Measurements from ENCODE around the gene DGAT2.

DGAT2 gene

DNA sequence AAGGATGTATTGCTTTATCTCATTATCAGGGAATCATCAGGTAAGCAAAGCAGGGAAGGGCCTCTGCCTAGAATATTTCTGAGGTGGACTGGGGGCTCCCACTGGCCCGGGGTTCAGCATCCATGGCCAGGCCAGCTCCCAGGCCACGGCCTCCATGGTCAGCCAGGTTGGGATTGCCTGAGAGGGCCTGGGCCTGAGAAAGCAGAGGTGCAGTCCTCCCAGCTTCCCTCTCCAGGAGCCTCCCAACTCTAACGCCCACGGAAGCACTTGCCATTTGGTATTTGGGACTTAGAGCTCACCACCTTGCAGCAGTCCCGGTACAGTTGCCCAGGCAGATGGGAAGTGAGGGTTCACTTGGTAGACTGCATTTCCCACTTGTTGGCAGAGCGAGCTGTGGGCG, 12.7 kb downstream of the DGAT2 start:
- no peak for DNase-seq

DNA sequence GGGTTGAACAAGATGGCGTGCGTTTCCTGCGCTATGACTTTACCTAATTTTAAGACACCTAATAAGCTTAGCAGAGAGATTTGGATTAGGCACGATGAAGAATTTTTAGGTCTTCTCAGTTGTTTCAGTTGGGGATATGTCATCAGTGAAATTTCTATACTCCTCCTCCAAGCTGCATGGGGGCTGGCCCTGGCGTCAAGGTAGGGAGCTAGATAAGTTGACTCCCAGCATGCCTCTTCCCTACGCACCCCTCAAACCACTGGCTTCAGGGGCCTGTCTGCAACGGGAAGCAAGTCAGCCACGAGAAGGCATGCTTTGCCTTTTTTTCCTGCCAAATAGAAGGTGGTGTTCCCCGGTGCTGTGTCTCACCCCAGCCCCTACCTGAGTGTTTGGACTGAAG, 13.3 kb downstream of the DGAT2 start:
- DNase-seq, result no peak

DNA sequence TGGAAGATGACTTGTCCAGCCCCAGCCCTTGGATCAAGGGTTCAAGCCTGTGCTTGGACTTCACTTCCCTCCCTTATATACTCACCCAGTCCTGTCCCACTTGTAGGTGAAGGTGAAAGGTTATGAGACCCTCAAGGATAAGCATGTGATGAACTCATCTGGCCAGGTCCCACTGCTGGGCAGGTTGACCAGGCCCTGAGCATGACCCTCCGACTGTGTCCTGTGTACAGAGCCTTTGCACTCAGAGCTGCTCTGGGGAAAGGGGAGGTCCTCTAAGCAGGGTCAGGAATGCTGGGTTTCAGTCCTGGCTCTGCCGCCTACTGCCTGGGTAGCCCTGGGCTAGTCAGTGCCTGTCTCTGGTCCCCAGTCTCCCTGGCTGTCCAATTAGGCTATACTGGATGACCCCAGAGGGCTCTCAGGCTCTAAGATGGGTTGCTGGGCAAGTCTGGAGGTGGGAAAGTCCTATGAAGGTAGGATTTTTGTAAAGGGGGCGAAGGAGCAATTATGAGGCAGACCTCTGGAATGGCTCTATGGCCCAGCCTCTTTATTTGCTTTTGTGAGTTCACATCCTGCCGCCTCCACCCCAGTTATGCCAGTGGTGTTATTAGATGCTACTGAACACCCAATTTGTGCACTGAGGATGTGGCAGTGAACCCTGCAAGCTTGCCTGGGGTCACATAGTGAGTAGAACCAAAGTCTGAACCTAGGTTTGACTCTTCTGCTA, 14.1 kb downstream of the DGAT2 start:
- DNase-seq, result no peak

DNA sequence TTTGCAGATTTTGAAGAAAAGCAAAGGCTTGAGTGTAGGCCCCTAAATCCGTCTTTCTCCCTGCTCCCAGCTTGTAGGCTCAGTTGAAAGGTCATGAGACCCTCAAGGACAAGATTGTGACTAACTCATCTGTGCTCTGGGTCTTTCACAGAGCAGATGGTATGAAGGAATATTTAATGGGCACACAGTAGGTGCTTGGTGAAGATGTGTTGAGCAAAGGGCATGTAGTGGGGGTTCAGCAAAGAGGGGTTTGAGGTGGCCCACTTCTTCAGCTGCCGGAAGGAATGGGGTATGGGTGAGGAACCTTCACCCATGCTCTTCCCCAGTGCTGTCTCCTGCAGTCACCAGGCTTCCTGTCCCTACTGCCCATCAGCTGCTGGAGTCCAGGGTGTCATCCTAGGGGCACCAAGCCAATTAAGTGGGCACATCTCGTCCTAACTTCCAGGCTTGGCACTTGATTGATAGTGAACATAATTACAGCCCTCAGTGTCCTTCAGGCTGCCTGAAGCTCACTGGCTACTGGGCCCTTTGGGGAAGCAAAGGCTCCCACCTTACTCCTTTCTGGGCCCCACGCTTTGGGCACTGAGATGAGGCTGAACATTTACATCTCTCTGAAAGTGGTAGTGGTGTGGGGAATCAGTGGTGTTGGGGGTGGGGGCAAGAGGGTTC, 15.0 kb downstream of the DGAT2 start:
- DNase-seq, result no peak

DNA sequence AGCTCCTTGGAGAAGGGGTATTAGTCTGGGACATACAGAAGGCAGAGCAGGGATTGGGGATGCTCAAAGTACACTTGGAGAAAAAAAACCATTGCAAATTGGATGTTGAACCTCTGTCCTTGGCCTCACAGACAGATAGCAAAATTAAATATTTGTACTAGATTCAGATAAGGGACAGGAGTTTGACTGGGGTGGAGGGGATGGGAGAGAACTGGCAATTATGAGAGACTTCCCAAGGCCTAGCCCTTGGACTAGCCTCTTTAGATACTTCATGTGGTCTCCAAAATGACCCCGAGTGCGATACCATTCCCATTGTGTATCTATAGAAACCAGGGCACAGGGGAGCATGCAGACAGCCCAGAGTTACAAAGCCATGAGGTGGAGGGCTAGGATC, 15.5 kb downstream of the DGAT2 start:
- no peak for DNase-seq

DNA sequence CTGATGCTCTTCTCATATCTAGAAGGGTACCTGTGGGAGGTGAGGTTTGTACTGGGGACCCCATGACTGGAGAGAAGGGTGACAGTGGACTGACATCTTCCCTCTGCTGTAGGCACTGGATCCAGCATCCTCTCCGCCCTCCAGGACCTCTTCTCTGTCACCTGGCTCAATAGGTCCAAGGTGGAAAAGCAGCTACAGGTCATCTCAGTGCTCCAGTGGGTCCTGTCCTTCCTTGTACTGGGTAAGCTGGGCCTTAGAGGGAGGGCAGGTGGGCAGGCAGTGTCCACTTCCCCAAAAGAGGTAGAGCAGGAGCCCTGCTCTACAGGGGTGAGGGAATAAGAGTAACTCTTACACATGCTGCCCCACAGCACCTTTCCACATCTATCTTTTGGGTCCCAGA, 15.9 kb downstream of the DGAT2 start:
- DNase-seq, result no peak

DNA sequence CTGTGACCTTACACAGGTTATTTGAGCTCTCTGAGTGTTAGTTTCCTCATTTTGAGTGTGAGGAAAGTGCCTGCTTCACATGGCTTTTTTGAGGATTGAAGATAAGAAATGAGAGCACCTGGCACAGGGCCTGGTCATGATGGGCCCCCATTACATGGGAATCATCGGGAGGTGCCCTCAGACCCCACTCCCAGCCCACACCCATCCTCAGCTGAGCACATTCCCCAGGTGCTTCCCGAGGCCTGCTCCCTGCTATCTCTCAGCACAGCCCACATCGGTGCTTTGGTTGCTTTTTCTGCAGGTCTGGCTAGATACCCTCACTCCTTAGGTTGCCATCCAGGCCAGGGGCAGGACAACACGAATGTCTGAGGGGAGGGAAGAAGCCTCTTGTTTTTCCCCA, 16.6 kb downstream of the DGAT2 start:
- DNase-seq, result no peak

DNA sequence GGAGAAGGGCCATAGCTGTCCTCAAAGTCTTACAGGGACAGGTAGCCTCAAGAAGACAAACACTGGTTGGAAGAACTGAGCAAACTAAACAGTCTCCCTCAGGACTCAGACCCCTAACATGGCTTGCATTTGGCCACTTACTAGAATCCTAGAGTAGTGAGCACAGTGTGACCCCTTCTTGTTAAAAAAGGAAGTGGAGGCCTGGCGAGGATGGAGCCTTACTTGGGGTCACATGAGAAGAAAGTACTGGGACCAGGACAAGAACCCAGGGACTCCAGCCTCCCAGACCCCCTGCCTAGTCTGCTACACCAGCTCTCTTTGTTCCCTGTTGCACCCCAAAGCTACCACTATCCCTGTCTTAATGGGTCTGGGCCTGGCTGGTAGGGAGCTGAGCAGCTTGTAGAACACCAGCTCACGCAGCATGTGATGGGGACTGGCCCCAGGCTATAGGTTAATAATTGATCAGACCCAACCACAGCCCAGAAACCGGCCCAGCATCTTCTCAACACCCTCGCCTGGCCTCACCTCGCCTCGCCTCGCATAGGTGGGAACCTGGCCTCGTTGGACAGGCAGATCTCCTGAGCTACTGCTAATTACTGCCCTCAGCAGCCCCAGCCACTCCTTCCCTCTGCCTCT, 17.6 kb downstream of the DGAT2 start:
- no peak for DNase-seq

DNA sequence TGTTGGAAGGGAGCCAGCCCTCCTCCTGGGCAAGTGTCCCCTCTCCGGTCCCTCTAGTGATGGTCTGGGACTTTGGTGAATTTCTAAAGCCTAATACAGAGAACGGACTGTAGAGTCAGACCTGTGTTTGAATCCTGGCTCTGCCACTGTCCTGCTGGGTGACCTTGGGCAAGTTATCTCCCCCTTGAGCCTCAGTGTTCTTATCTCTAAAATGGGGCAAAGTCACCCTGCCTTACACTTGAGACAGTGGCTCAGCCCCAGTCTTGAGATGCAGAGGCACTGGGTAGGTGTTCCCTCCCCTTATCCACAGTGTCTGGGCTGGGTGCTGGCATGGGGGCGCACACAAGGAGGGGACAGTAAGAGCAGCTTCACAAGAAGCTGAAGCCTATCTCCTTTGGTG, 20.9 kb downstream of the DGAT2 start:
- DNase-seq, result no peak

DNA sequence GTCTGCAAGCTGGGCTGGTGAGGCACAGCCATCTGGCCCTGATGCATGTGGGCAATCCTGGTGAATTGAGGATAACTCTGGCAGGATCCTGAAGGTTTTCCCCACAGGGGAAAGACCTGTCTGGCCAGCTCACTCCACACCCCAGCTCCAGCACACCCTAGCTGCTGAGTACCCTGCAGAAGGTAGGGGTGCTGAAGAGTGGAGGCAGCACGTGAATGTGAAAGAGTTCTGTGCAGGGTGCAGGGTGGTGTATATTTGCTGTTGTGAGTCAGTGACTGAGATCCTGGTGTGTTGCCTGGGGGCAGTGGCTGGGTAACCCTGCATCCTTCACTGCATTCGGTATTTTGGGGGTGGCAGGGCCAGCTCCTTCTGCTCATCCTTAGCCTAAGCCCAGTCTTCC, 22.4 kb downstream of the DGAT2 start:
- DNase-seq, result no peak

DNA sequence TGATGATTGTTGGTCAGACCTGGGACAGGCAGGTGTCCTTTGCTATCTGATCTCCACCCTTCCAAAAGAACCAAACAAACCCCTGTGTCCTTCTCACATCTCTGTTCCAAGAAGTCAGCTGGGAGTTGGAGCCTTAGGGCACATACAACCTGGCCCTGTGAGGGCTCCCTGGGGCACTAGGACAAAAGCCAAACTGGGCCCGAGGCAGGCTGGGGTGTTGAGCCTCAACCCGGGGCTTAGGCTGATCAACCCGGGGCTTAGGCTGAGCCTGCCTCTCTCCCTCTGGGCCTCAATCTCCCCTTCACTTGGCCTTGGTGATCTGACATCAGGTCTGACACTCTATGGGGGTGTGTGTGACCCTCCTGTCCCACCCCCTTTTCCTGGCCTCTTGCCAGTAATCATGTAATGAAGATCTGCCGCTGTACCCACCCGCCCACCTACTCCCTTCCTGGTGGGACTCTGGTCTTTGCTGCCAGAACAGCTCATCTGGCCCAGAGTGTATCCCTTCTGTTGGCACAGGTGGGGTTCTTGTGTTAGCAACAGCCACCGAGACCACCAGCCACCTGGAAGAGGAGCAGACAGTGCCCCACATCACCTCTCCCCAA, 23.7 kb downstream of the DGAT2 start:
- no peak for DNase-seq

DNA sequence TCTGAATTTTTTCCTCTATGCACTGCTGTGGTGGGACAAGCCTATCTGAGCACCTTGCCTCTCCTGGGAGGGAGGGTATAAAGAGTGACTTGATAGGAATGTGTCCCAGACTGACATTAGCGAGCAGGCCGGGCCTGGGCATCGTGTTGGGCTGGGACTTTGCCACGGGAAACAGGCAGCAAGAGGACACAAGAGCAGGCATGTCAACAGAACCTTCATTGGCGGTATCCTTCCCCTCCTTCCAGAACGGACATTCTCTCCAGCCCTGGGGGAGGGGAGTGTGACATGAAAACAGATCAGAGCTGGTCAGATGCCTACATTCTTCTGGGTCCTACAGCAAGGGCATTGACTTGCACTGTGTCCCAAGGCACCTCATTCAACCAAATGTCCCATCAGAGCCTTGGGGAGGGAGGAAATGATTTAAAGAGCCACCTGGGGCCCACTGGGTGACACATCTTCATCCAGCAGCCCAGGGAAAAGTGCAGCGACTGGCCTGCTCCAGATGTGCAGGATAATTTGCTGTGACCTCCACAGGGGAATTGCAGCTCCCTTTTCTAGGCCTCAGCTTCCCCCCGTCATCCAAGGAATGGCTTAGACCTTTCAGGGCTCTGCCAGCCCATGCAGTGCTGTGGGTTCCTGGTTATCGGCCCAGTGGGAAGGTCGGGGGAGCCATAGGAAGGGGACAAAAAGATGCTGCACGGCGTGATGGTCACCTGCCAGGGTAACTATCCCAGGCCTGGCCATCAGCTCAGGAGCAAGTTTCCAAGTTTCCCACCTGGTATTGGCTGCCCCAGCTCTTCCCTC, 24.6 kb downstream of the DGAT2 start:
- DNase-seq, result no peak

DNA sequence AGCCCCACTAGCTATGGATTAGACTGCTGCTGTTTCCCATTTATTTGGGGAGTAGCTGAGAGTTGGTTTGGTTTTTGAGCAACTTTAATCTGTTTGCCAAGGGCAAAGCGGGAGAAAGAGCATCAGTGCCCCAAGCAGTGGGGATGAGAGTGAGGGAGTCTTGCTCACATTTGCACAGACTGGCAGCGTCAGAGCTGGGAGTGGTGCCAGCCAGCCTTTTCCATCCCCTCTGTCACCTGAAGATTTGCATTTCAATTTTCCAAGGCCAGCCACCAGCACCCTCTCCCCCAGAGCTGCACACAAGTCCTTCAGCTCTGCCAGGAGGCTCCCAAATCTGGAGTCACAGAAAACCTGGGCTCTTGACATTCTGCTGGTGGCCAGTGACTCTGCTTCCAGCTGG, 25.4 kb downstream of the DGAT2 start:
- no peak for DNase-seq

DNA sequence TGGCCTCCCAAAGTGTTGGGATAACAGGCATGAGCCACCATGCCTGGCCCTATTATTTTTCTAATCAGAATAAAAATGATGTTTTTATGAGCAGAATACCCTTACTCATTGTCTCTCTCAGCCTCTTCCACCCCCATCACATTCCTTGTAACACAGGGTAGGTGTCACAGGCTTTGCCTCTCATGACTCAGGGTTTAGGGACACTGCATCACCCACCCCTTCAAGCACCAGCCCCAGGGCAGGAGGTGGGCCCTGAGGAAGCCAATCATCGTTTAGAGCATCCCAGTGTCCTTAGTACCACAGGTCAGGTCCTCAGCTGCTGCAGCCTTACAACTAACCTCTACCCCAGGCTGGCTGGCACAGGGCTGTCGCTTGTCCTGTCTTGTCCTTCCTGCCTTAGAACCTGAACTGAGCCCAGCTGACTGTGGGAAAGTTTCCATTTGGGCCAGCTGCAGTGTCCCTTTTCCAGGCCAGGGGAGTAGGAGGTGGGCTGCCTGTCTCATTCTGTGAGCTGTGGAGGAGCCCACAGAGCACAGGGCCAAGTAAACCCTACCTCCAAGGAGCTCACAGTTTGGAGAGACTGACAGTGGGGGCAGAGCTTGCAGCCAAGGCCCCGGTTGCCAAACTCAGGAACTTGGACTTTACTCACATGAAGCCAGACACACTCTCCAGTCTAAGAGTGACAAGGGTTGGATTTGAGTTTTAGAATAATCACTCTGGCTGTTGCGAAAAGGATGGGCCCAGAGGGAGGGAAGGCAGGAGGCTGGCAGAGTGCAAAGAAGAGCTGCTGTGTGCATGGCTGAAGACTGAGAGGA, 26.9 kb downstream of the DGAT2 start:
- no peak for DNase-seq

DNA sequence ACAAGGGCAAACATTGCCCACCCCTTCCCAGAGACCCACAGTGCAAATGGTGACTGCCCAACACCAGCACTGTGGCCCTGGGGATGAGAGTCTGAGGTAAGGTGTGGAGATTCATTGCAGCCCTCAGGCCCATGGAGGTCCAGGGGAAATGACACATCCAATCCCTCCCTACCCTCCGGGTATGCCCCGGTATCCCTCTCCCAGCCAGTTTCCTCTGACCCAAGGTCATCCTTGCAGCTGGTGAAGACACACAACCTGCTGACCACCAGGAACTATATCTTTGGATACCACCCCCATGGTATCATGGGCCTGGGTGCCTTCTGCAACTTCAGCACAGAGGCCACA, 27.5 kb downstream of the DGAT2 start:
- DNase-seq, result no peak

DNA sequence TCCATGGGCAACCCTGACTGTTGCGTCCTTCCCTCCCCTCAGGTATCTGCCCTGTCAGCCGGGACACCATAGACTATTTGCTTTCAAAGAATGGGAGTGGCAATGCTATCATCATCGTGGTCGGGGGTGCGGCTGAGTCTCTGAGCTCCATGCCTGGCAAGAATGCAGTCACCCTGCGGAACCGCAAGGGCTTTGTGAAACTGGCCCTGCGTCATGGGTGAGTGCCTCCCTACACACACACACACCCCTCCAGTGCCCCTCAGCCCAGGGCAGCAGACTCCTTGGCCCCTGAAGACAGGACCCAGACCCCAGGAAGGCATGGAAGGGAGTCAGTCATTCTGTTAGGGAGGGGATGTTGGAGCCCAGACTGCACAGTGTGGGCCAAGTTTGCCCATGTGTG, 28.5 kb downstream of the DGAT2 start:
- peak; percentile 26 for DNase-seq

DNA sequence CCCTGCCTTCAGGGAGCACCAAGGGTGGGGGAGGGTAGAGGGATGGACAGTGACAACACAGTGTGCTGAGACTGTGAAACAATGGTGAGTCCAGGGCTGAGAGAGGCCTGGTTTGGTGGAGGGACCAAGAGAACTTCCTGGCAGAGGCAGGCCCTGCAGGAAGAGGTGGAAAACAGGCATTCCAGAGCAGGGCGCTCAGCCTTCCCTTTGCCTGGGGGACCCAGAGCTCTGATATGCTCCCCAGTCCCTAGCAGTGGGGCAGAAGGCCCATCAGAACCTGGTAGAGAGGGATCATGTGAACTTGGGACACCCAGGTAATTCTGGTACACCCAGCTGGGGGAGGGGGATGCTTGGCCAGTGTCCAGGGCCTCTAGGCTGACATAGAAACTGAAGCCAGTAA, 29.2 kb downstream of the DGAT2 start:
- no peak for DNase-seq

DNA sequence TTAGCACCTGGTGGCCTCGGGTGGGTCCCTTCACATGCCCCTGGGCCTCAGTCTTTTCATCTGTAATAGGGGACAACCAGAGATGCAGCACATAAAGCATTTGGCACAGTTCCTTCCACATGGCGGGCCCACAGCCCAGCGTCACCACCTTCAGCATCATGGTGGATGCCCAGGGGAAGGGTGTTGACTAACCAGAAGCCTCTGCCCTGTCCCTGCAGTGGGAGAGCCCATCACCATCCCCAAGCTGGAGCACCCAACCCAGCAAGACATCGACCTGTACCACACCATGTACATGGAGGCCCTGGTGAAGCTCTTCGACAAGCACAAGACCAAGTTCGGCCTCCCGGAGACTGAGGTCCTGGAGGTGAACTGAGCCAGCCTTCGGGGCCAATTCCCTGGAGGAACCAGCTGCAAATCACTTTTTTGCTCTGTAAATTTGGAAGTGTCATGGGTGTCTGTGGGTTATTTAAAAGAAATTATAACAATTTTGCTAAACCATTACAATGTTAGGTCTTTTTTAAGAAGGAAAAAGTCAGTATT, 31.6 kb downstream of the DGAT2 start:
- DNase-seq, result no peak

DNA sequence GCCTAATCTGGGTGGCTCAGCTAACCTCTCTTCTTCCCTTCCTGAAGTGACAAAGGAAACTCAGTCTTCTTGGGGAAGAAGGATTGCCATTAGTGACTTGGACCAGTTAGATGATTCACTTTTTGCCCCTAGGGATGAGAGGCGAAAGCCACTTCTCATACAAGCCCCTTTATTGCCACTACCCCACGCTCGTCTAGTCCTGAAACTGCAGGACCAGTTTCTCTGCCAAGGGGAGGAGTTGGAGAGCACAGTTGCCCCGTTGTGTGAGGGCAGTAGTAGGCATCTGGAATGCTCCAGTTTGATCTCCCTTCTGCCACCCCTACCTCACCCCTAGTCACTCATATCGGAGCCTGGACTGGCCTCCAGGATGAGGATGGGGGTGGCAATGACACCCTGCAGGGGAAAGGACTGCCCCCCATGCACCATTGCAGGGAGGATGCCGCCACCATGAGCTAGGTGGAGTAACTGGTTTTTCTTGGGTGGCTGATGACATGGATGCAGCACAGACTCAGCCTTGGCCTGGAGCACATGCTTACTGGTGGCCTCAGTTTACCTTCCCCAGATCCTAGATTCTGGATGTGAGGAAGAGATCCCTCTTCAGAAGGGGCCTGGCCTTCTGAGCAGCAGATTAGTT, 32.3 kb downstream of the DGAT2 start:
- DNase-seq, result no peak

DNA sequence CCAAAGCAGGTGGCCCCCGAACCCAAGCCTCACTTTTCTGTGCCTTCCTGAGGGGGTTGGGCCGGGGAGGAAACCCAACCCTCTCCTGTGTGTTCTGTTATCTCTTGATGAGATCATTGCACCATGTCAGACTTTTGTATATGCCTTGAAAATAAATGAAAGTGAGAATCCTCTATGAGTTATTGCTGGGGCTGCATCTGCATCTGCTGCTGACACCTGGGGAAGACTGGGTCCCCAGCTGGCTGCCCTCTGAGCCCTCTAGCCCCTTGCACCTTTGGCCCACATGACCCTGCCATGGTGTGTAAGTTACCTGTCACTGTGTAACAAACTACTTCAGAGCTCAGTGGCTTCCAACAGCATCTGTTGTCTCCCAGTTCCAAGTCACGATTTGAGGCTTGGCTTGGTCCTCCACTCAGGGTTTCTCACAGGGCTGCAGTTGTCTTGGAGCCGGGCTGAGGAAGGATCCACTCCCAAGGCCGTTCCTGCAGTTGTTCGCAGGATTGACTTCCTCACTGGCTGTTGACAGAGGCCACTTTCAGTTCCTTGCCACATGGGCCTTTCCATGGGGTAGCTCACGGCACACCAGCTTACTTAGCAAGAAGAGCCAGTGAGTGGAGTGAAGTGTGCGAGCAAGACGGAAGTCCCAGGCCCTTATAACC, 32.9 kb downstream of the DGAT2 start:
- DNase-seq, result no peak

Measured in hematopoietic multipotent progenitor cell treated with erythropoietin and hydrocortisone succinate and interleukin-3 and kit ligand, for 8 days (in vitro differentiated cells).